Progenitor cell of endocrine pancreas (in vitro differentiated cells): ENCODE measurements around the gene TMEM164. TPM values are rescaled to one million over a fixed set of nuclear protein-coding genes. Genes with fewer than 3 reads are reported as not detected.

Experiments
- DNase-seq: peaks from one replicate; pipeline ENCODE4 v3.0.0; 2021; ENCODE audit warnings: low spot score; ENCODE audit not compliant: unreplicated experiment
- H3K27ac Mint-ChIP-seq: 2 replicates; pipeline ENCODE4 v1.8.0; 2021; ENCODE audit warnings: mild to moderate bottlenecking, moderate library complexity, mixed read lengths
- H3K27me3 Mint-ChIP-seq: 2 replicates; pipeline ENCODE4 v1.8.0; 2021; ENCODE audit warnings: mixed read lengths
- H3K36me3 Mint-ChIP-seq: 2 replicates; pipeline ENCODE4 v1.8.0; 2022; ENCODE audit warnings: mixed read lengths; ENCODE audit not compliant: insufficient read depth
- H3K4me1 Mint-ChIP-seq: 2 replicates; pipeline ENCODE4 v1.8.0; 2021; ENCODE audit warnings: low read depth, mixed read lengths
- H3K4me3 Mint-ChIP-seq: 2 replicates; pipeline ENCODE4 v1.8.0; 2021; ENCODE audit warnings: low read depth, mild to moderate bottlenecking, moderate library complexity, mixed read lengths
- H3K9me3 Mint-ChIP-seq: 2 replicates; pipeline ENCODE4 v1.8.0; 2021; ENCODE audit warnings: low read depth, mixed read lengths
- CTCF ChIP-seq: fragments of 200-600 bp; sonication (generic); IDR thresholded peaks from one replicate; pipeline ENCODE4 v1.5.0; 2021; ENCODE audit warnings: antibody characterized with exemption, mild to moderate bottlenecking; ENCODE audit not compliant: unreplicated experiment
- total RNA-seq: library from RNA; stranded (reverse); gene quantifications from 2 replicates; pipeline ENCODE4 v1.2.1, GENCODE V29; 2021

Gene TMEM164
- total RNA-seq, 1 donor from 2014 or later, result 109 TPM

- Mint-ChIP-seq H3K9me3 (no peaks in the 10 kb centered on the region), H3K27ac (no peak overlapping the region), H3K4me1 (peaks cover 10% of the 10 kb centered on the region), H3K27me3 (no peaks in the 10 kb centered on the region), H3K36me3 (no peaks in the 10 kb centered on the region), H3K4me3 (no peak overlapping the region)
- TF ChIP-seq CTCF, result no peak
- DNase-seq, result no peak
These were observed 15.0 kb upstream of the TMEM164 start for GRCh38 chrX:109987884-109988283.

GRCh38 chrX:109990582-109991276 lies 12.2 kb upstream of the TMEM164 start:
- Mint-ChIP-seq H3K4me1 (peaks cover 13% of the 10 kb centered on the region), H3K36me3 (no peaks in the 10 kb centered on the region), H3K4me3 (no peak overlapping the region), H3K27me3 (no peaks in the 10 kb centered on the region), H3K9me3 (no peaks in the 10 kb centered on the region), H3K27ac (no peak overlapping the region)
- no peak for DNase-seq
- TF ChIP-seq CTCF, result no peak

GRCh38 chrX:109992203-109992602 lies 10.7 kb upstream of the TMEM164 start:
- Mint-ChIP-seq H3K9me3 (no peaks in the 10 kb centered on the region), H3K36me3 (no peaks in the 10 kb centered on the region), H3K4me3 (no peak overlapping the region), H3K27ac (no peak overlapping the region), H3K4me1 (peaks cover 13% of the 10 kb centered on the region), H3K27me3 (no peaks in the 10 kb centered on the region)
- no peak for DNase-seq
- no peak for TF ChIP-seq CTCF

GRCh38 chrX:109995155-109995554 lies 7.8 kb upstream of the TMEM164 start:
- H3K9me3 Mint-ChIP-seq, result no peaks in the 10 kb centered on the region
- no peak overlapping the region for H3K27ac Mint-ChIP-seq
- no peak overlapping the region for H3K4me3 Mint-ChIP-seq
- H3K27me3 Mint-ChIP-seq, result no peaks in the 10 kb centered on the region
- no peak for DNase-seq
- no peak for TF ChIP-seq CTCF
- H3K36me3 Mint-ChIP-seq, result no peaks in the 10 kb centered on the region
- H3K4me1 Mint-ChIP-seq, result peaks cover 11% of the 10 kb centered on the region

- H3K27me3 Mint-ChIP-seq, result no peaks in the 10 kb centered on the region
These were observed 5.0 kb upstream of the TMEM164 start for GRCh38 chrX:109997786-109998452.

More at GRCh38 chrX:109997786-109998452, 5.0 kb upstream of the TMEM164 start:
- no peak for TF ChIP-seq CTCF
- no peaks in the 10 kb centered on the region for H3K9me3 Mint-ChIP-seq
- no peak overlapping the region for H3K4me3 Mint-ChIP-seq
- H3K4me1 Mint-ChIP-seq, result peaks cover 13% of the 10 kb centered on the region
- no peak for DNase-seq
- peak overlapping the region; percentile 12 for H3K27ac Mint-ChIP-seq
- no peaks in the 10 kb centered on the region for H3K36me3 Mint-ChIP-seq
